HEK293 (cell line): ENCODE results near the gene ETNK2.

Source experiments
- CTCF ChIA-PET: fragments of 350-600 bp; formaldehyde crosslinking; extraction: SDS; loops from one replicate; lab custom pipeline; 2021; ENCODE audit warnings: antibody characterized with exemption; lab: Yijun Ruan, JAX
- POLR2A ChIA-PET: fragments of 300-600 bp; formaldehyde crosslinking; extraction: SDS; loops from one replicate; lab custom pipeline; 2020; ENCODE audit warnings: antibody characterized with exemption, inconsistent platforms; lab: Yijun Ruan, JAX
- H3K27ac ChIP-seq: fragments of 200-500 bp; sonication (Bioruptor generic); 2 replicates; pipeline ENCODE4 v1.5.1; 2014; ENCODE audit warnings: low read depth, low read length, control low read depth, inconsistent platforms; ENCODE audit errors: extremely low read depth
- H3K36me3 ChIP-seq, 2 experiments: fragments of 200-500 bp in 1 of 2; sonication (Bioruptor generic) in 1 of 2; 1 replicate in 1 of 2; 2 replicates in 1 of 2; pipeline ENCODE4 v1.5.1; 2014 to 2017; ENCODE audit warnings: inconsistent platforms in 2 of 2, low read length in 2 of 2; ENCODE audit not compliant: control insufficient read depth in 2 of 2, insufficient read depth in 1 of 2
- H3K4me1 ChIP-seq: fragments of 200-500 bp; sonication (Bioruptor generic); 2 replicates; pipeline ENCODE4 v1.5.1; 2014; ENCODE audit warnings: mild to moderate bottlenecking, low read length, inconsistent platforms; ENCODE audit not compliant: control insufficient read depth, insufficient read depth
- H3K4me3 ChIP-seq: 2 replicates; pipeline ENCODE4 v1.5.1; 2011; ENCODE audit warnings: low read depth, mild to moderate bottlenecking, control low read depth, low read length, moderate library complexity
- H3K9me3 ChIP-seq: fragments of 200-500 bp; sonication (Bioruptor generic); 2 replicates; pipeline ENCODE4 v1.5.1; 2014; ENCODE audit warnings: low read depth, low read length, inconsistent platforms; ENCODE audit not compliant: control insufficient read depth, insufficient read depth
- GFI1B ChIP-seq: fragments of 450-650 bp; formaldehyde crosslinking; IDR thresholded peaks from 2 replicates; pipeline ENCODE4 v1.5.1; 2016; ENCODE audit warnings: missing biosample characterization, missing genetic modification characterization
- HOXA7 ChIP-seq: sonication (generic); formaldehyde crosslinking; IDR thresholded peaks from 2 replicates; pipeline ENCODE4 v1.8.1; 2022; ENCODE audit warnings: missing genetic modification reagents, borderline replicate concordance
- IKZF3 ChIP-seq: fragments of 450-650 bp; IDR thresholded peaks from 2 replicates; pipeline ENCODE4 v1.5.0; 2018; ENCODE audit warnings: missing biosample characterization, mild to moderate bottlenecking, missing genetic modification characterization, moderate library complexity
- SP3 ChIP-seq: fragments of 450-650 bp; formaldehyde crosslinking; IDR thresholded peaks from 2 replicates; pipeline ENCODE4 v1.5.1; 2016; ENCODE audit warnings: missing biosample characterization, missing genetic modification characterization
- ZBTB7A ChIP-seq: fragments of 450-650 bp; formaldehyde crosslinking; IDR thresholded peaks from 2 replicates; pipeline ENCODE4 v1.5.1; 2016; ENCODE audit warnings: low read depth, missing biosample characterization, missing genetic modification characterization
- ZBTB8A ChIP-seq: fragments of 450-650 bp; formaldehyde crosslinking; IDR thresholded peaks from 2 replicates; pipeline ENCODE4 v1.5.1; 2016; ENCODE audit warnings: missing biosample characterization, missing genetic modification characterization
- ZFP3 ChIP-seq: fragments of 450-650 bp; formaldehyde crosslinking; IDR thresholded peaks from 2 replicates; pipeline ENCODE4 v1.5.1; 2016; ENCODE audit warnings: low read depth, missing biosample characterization, missing genetic modification characterization
- ZFP69B ChIP-seq: fragments of 450-650 bp; formaldehyde crosslinking; IDR thresholded peaks from 2 replicates; pipeline ENCODE4 v1.5.1; 2016; ENCODE audit warnings: missing biosample characterization, missing genetic modification characterization
- ZNF175 ChIP-seq: fragments of 450-650 bp; formaldehyde crosslinking; IDR thresholded peaks from 2 replicates; pipeline ENCODE4 v1.5.1; 2016; ENCODE audit warnings: missing biosample characterization, missing genetic modification characterization
- ZNF2 ChIP-seq: fragments of 450-650 bp; formaldehyde crosslinking; IDR thresholded peaks from 2 replicates; pipeline ENCODE4 v1.5.1; 2016; ENCODE audit warnings: missing biosample characterization, missing genetic modification characterization
- ZNF202 ChIP-seq: fragments of 450-650 bp; formaldehyde crosslinking; IDR thresholded peaks from 2 replicates; pipeline ENCODE4 v1.5.1; 2016; ENCODE audit warnings: missing biosample characterization, missing genetic modification characterization, borderline replicate concordance
- ZNF324 ChIP-seq: fragments of 450-650 bp; formaldehyde crosslinking; IDR thresholded peaks from 2 replicates; pipeline ENCODE4 v1.5.1; 2016; ENCODE audit warnings: missing biosample characterization, missing genetic modification characterization
- ZNF350 ChIP-seq: fragments of 450-650 bp; formaldehyde crosslinking; IDR thresholded peaks from 2 replicates; pipeline ENCODE4 v1.5.0; 2017; ENCODE audit warnings: missing biosample characterization, mild to moderate bottlenecking, missing genetic modification characterization
- ZNF37A ChIP-seq: fragments of 450-650 bp; IDR thresholded peaks from 2 replicates; pipeline ENCODE4 v1.5.1; 2018; ENCODE audit warnings: missing biosample characterization, missing genetic modification characterization
- ZNF423 ChIP-seq: fragments of 450-650 bp; formaldehyde crosslinking; IDR thresholded peaks from 2 replicates; pipeline ENCODE4 v1.5.1; 2016; ENCODE audit warnings: missing biosample characterization, missing genetic modification characterization
- ZNF529 ChIP-seq: fragments of 450-650 bp; formaldehyde crosslinking; IDR thresholded peaks from 2 replicates; pipeline ENCODE4 v1.5.1; 2017; ENCODE audit warnings: missing genetic modification characterization, missing biosample characterization; ENCODE audit not compliant: insufficient replicate concordance
- ZNF571 ChIP-seq: fragments of 450-650 bp; formaldehyde crosslinking; IDR thresholded peaks from 2 replicates; pipeline ENCODE4 v1.5.0; 2017; ENCODE audit warnings: missing biosample characterization, missing genetic modification characterization
- ZNF654 ChIP-seq: fragments of 450-650 bp; formaldehyde crosslinking; IDR thresholded peaks from 2 replicates; pipeline ENCODE4 v1.5.1; 2016; ENCODE audit warnings: low read depth, missing biosample characterization, missing genetic modification characterization
- ZNF664 ChIP-seq: fragments of 450-650 bp; formaldehyde crosslinking; IDR thresholded peaks from 2 replicates; pipeline ENCODE4 v1.5.1; 2016; ENCODE audit warnings: missing biosample characterization, missing genetic modification characterization
- ZNF677 ChIP-seq: fragments of 450-650 bp; IDR thresholded peaks from 2 replicates; pipeline ENCODE4 v1.5.0; 2018; ENCODE audit warnings: missing biosample characterization, mild to moderate bottlenecking, missing genetic modification characterization, moderate library complexity
- ZNF701 ChIP-seq: fragments of 450-650 bp; formaldehyde crosslinking; IDR thresholded peaks from 2 replicates; pipeline ENCODE4 v1.5.1; 2016; ENCODE audit warnings: missing biosample characterization, missing genetic modification characterization
- ZNF777 ChIP-seq: fragments of 450-650 bp; formaldehyde crosslinking; IDR thresholded peaks from 2 replicates; pipeline ENCODE4 v1.5.1; 2017; ENCODE audit warnings: missing biosample characterization, missing genetic modification characterization, borderline replicate concordance
- ZSCAN16 ChIP-seq: fragments of 450-650 bp; formaldehyde crosslinking; IDR thresholded peaks from 2 replicates; pipeline ENCODE4 v1.5.1; 2016; ENCODE audit warnings: missing biosample characterization, missing genetic modification characterization
- ZSCAN23 ChIP-seq: fragments of 450-650 bp; formaldehyde crosslinking; IDR thresholded peaks from 2 replicates; pipeline ENCODE4 v1.5.1; 2016; ENCODE audit warnings: missing biosample characterization, missing genetic modification characterization
- TF ChIP-seq, protein P1 (sequence below): fragments of 450-650 bp; formaldehyde crosslinking; optimal IDR thresholded peaks from 2 replicates; pipeline ENCODE3; 2016; ENCODE audit warnings: missing biosample characterization, mild to moderate bottlenecking, missing genetic modification characterization
- TF ChIP-seq, protein P2 (sequence below): fragments of 450-650 bp; formaldehyde crosslinking; IDR thresholded peaks from 2 replicates; pipeline ENCODE4 v1.5.1; 2017; ENCODE audit warnings: missing biosample characterization, missing genetic modification characterization
- TF ChIP-seq, protein P3 (sequence below): fragments of 450-650 bp; formaldehyde crosslinking; conservative IDR thresholded peaks from 2 replicates; pipeline ENCODE4 v1.5.1; 2016; ENCODE audit warnings: low read depth, missing biosample characterization, missing genetic modification characterization
- TF ChIP-seq, protein P4 (sequence below): fragments of 450-650 bp; formaldehyde crosslinking; IDR thresholded peaks from 2 replicates; pipeline ENCODE4 v1.5.1; 2016; ENCODE audit warnings: missing biosample characterization, missing genetic modification characterization

The ETNK2 gene

DNA sequence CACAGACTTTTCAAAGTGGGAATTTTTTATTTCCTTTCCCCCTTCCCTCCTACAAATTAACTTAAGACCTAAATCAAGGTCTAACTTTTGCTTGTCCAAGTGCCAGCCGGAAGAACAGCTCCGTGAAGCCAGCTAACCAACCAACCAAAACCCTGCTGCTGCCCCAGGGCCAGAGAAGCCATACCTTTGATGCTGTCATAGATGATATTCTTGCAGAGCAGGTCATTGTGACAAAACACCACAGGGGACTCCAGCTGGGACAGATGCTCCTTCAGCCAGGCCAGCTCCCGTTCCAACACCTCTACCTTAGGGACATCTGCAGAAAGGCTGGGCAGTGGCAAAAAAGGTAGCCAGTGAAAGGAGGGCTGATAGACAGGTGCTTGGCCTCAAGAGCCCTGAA, 10.7 kb downstream of the ETNK2 start:
- H3K4me1 ChIP-seq: no peaks in the 10 kb centered on the region
- ChIA-PET POLR2A (interaction anchor here (1.2 kb wide), 1 partner anchor 11 kb away, joined by 4 read pairs; the partner anchor contains the start of gene ETNK2), CTCF (interaction anchor here (0.9 to 1.4 kb wide), 4 partner anchors 11 to 666 kb away, joined by 3 read pairs; no protein-coding TSS in a partner anchor)
- no peak overlapping the region for H3K4me3 ChIP-seq
- TF ChIP-seq ZNF37A (tag by site-specific recombination) (no peak), ZNF654 (tag by site-specific recombination) (no peak), ZNF701 (tag by site-specific recombination) (no peak), ZNF571 (tag by site-specific recombination) (no peak), ZNF664 (no peak), ZNF202 (no peak), ZNF677 (no peak), ZSCAN23 (no peak), ZNF777 (tag by site-specific recombination) (no peak), ZBTB8A (tag by site-specific recombination) (no peak), ZNF175 (tag by site-specific recombination) (no peak), ZNF2 (tag by site-specific recombination) (no peak), ZNF529 (tag by site-specific recombination) (no peak), SP3 (tag by site-specific recombination) (no peak), ZFP3 (tag by site-specific recombination) (no peak), IKZF3 (no peak)
- TF ChIP-seq, protein P1, sequence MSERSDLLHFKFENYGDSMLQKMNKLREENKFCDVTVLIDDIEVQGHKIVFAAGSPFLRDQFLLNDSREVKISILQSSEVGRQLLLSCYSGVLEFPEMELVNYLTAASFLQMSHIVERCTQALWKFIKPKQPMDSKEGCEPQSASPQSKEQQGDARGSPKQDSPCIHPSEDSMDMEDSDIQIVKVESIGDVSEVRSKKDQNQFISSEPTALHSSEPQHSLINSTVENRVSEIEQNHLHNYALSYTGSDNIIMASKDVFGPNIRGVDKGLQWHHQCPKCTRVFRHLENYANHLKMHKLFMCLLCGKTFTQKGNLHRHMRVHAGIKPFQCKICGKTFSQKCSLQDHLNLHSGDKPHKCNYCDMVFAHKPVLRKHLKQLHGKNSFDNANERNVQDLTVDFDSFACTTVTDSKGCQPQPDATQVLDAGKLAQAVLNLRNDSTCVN (tag by site-specific recombination): no peak
- TF ChIP-seq, protein P2, sequence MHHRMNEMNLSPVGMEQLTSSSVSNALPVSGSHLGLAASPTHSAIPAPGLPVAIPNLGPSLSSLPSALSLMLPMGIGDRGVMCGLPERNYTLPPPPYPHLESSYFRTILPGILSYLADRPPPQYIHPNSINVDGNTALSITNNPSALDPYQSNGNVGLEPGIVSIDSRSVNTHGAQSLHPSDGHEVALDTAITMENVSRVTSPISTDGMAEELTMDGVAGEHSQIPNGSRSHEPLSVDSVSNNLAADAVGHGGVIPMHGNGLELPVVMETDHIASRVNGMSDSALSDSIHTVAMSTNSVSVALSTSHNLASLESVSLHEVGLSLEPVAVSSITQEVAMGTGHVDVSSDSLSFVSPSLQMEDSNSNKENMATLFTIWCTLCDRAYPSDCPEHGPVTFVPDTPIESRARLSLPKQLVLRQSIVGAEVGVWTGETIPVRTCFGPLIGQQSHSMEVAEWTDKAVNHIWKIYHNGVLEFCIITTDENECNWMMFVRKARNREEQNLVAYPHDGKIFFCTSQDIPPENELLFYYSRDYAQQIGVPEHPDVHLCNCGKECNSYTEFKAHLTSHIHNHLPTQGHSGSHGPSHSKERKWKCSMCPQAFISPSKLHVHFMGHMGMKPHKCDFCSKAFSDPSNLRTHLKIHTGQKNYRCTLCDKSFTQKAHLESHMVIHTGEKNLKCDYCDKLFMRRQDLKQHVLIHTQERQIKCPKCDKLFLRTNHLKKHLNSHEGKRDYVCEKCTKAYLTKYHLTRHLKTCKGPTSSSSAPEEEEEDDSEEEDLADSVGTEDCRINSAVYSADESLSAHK (tag by site-specific recombination): no peak
- TF ChIP-seq, protein P3, sequence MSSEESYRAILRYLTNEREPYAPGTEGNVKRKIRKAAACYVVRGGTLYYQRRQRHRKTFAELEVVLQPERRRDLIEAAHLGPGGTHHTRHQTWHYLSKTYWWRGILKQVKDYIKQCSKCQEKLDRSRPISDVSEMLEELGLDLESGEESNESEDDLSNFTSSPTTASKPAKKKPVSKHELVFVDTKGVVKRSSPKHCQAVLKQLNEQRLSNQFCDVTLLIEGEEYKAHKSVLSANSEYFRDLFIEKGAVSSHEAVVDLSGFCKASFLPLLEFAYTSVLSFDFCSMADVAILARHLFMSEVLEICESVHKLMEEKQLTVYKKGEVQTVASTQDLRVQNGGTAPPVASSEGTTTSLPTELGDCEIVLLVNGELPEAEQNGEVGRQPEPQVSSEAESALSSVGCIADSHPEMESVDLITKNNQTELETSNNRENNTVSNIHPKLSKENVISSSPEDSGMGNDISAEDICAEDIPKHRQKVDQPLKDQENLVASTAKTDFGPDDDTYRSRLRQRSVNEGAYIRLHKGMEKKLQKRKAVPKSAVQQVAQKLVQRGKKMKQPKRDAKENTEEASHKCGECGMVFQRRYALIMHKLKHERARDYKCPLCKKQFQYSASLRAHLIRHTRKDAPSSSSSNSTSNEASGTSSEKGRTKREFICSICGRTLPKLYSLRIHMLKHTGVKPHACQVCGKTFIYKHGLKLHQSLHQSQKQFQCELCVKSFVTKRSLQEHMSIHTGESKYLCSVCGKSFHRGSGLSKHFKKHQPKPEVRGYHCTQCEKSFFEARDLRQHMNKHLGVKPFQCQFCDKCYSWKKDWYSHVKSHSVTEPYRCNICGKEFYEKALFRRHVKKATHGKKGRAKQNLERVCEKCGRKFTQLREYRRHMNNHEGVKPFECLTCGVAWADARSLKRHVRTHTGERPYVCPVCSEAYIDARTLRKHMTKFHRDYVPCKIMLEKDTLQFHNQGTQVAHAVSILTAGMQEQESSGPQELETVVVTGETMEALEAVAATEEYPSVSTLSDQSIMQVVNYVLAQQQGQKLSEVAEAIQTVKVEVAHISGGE: no peak
- peaks cover 0 to 46% of the 10 kb centered on the region in 2 experiments; a peak in 1 of 3 replicates for H3K36me3 ChIP-seq
- no peak overlapping the region for H3K27ac ChIP-seq
- no peaks in the 10 kb centered on the region for H3K9me3 ChIP-seq

DNA sequence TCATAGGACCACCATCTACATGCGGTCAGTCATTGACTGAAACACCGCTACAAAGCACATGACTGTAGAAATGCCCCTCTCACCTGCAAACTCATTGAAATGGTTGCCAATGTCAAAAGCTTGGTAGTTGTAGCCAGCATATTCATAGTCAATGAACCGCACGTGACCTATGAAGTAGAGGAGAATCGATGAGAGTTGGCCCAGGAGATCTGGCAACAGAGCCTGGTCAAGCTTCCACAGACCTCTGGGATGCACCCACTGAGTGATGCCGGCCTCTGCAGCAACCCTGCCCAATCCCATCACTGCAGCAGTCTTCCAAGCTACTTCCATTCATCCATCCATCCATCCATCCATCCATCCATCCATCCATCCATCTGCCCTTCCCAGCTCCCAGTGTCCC, 11.9 kb downstream of the ETNK2 start:
- H3K27ac ChIP-seq: no peak overlapping the region
- peaks cover 0 to 43% of the 10 kb centered on the region in 2 experiments; a peak in 1 of 3 replicates for H3K36me3 ChIP-seq
- POLR2A ChIA-PET: interaction anchor here (0.7 to 1.2 kb wide), 2 partner anchors 12 to 274 kb away, joined by 3 to 4 read pairs; partner anchors contain the start of gene ETNK2
- no peaks in the 10 kb centered on the region for H3K4me1 ChIP-seq
- no peaks in the 10 kb centered on the region for H3K9me3 ChIP-seq
- CTCF ChIA-PET: interaction anchor here (1.0 to 1.4 kb wide), 6 partner anchors 9 to 667 kb away, joined by 3 to 5 read pairs (median 3); no protein-coding TSS in a partner anchor
- no peak overlapping the region for H3K4me3 ChIP-seq
- TF ChIP-seq HOXA7 (CRISPR knock-in tag): no peak
- TF ChIP-seq ZNF175 (tag by site-specific recombination): no peak
- TF ChIP-seq, protein P2 (tag by site-specific recombination): no peak
- no peak for TF ChIP-seq ZNF423 (tag by site-specific recombination)
- TF ChIP-seq GFI1B (tag by site-specific recombination): no peak
- TF ChIP-seq ZSCAN16 (tag by site-specific recombination): no peak
- no peak for TF ChIP-seq ZNF324 (tag by site-specific recombination)
- TF ChIP-seq, protein P4, sequence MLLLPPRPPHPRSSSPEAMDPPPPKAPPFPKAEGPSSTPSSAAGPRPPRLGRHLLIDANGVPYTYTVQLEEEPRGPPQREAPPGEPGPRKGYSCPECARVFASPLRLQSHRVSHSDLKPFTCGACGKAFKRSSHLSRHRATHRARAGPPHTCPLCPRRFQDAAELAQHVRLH (tag by site-specific recombination): no peak
- TF ChIP-seq ZNF350: no peak
- TF ChIP-seq ZFP69B (tag by site-specific recombination): no peak
- no peak for TF ChIP-seq ZBTB7A (tag by site-specific recombination)
